ENCODE data around the gene TCL1A.
"Not testable (repeated sequence)": the region's sequence is repeated elsewhere in the genome, so short reads cannot be mapped to it uniquely, and the experiment has no call there.

TCL1A gene, protein sequence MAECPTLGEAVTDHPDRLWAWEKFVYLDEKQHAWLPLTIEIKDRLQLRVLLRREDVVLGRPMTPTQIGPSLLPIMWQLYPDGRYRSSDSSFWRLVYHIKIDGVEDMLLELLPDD

DNA sequence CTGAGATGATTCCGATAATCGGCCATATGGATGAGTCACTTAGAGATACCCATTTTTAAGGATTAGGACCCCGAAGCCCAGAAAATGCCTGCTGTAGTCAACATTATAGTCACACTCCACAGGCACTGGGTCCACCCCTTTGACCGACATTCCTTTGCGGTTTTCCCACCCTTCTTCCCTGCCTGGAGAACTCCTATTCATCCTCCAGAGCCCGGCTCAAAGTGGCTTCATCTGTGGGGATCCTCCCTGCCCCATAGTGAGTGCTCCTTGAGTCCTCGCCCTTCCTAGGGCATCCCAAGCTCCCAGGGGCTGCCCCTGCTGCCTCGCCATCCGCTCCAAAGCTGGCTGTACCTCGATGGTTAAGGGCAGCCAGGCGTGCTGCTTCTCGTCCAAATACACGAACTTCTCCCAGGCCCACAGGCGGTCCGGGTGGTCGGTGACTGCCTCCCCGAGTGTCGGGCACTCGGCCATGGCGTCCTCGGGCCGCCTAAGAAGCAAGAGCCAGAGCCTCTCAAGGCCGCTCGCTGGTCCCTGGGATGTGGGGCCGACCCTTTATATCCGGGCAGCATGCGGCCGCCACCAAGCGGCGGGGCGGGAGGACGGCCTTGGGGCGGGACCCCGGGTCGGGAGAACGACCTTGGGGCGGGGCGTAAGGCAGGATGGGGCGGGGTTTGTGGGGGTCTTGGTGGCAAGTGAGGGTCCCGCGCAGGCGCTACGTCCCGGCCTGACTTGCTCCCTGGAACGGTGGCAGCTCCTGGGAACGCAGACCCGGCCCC is at the start of gene TCL1A:
Gene TCL1A, minus strand, starts transcription at position 530 of the 776 bp plus-strand sequence. Its CDS starts 59 bp downstream, at position 471.
- DNase-seq (ENCODE audit: low read depth): no peak
- no peak within 1 kb of the TSS for H3K4me3 ChIP-seq (ENCODE audit: low read depth, low read length)
- TF ChIP-seq, protein P1, sequence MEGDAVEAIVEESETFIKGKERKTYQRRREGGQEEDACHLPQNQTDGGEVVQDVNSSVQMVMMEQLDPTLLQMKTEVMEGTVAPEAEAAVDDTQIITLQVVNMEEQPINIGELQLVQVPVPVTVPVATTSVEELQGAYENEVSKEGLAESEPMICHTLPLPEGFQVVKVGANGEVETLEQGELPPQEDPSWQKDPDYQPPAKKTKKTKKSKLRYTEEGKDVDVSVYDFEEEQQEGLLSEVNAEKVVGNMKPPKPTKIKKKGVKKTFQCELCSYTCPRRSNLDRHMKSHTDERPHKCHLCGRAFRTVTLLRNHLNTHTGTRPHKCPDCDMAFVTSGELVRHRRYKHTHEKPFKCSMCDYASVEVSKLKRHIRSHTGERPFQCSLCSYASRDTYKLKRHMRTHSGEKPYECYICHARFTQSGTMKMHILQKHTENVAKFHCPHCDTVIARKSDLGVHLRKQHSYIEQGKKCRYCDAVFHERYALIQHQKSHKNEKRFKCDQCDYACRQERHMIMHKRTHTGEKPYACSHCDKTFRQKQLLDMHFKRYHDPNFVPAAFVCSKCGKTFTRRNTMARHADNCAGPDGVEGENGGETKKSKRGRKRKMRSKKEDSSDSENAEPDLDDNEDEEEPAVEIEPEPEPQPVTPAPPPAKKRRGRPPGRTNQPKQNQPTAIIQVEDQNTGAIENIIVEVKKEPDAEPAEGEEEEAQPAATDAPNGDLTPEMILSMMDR (conservative IDR thresholded peaks at IDR 0.05; ENCODE audit: low read depth, low read length): no peak

DNA sequence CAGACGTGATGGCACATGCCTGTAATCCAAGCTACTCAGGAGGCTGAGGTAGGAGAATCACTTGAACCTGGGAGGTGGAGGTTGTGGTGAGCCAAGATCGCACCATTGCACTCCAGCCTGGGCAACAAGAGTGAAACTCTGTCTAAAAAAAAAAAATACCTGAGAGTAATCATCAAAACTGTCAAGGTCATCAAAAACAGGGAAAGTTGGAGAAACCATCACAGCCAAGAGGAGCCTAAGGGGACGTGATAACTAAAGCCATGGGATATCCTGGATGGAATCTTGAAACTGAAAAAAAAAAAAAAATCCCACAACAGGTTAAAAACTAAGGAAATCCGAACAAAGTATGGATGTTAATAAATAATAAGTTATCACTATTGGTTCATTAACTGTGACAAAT is 49.1 kb upstream of the TCL1A start:
- not testable (repeated sequence) for DNase-seq (ENCODE audit: low read depth)

DNA sequence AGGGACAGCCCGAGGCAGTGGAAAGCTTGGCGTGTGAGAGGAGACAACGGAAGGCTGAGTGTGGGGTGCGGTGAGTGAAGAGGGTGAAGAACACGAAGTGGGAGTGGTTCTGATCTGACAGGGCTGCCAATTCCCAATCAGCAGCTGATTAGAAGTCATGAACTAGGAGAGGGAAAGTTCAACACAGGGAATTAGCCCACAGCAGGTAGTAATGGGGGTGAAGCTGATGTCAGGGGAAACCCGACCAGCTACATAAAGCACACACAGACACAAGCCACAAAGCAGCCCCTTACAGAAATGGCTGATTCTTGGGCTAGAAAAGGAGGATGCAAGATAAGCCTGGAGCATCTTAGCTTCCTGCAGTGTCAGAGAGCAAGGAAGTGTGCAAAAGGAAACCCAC is 47.5 kb upstream of the TCL1A start:
- TF ChIP-seq, protein P1 (conservative IDR thresholded peaks at IDR 0.05; ENCODE audit: low read depth, low read length): no peak
- H3K4me3 ChIP-seq (ENCODE audit: low read depth, low read length): no peak overlapping the region
- no peak for DNase-seq (ENCODE audit: low read depth)

More for the DNA sequence above, 49.1 kb upstream of the TCL1A start:
- H3K4me3 ChIP-seq (ENCODE audit: low read depth, low read length): not testable (repeated sequence)

DNA sequence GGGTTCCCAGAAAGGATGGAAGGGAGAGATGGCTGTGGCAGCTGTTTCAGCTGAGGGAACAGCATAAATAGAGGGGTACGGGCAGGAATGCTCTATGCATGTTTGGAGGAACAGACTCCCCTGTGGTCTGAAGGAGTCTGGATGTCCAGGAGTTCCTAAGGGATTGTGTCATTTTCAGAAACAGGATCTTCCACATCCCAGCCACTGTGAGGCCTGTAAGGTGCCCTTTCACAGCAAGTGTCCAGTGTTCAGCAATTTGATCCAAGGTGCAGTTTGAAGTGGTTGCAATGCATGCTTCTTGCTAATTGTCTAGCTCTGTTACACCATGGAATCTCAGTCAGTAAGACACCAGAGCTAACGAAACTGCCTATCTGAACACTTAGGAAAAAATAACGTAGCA is 46.7 kb upstream of the TCL1A start:
- no peak for DNase-seq (ENCODE audit: low read depth)
- TF ChIP-seq, protein P1 (conservative IDR thresholded peaks at IDR 0.05; ENCODE audit: low read depth, low read length): no peak

DNA sequence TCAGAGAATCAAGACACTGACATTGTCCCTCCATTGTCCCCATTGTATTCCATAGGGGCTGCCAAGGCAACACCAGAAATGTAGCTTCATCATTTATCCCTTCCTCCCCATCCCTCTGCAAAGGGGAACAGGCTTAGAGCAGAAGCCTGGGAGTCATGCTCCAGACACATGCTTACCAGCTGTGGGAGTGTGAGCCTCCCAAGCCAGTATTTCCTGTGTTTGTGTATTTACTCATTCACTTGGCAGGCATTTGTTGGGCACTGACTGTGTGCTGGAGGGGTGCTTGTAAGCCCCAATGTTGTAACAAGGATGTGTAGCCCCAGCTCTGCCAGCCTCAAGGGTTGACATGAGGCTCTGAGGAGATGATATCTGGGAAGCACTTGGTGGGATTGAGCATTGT is 46.0 kb upstream of the TCL1A start:
- H3K4me3 ChIP-seq (ENCODE audit: low read depth, low read length): no peak overlapping the region
- TF ChIP-seq, protein P1 (conservative IDR thresholded peaks at IDR 0.05; ENCODE audit: low read depth, low read length): no peak
- no peak for DNase-seq (ENCODE audit: low read depth)

More for the DNA sequence above, 46.7 kb upstream of the TCL1A start:
- no peak overlapping the region for H3K4me3 ChIP-seq (ENCODE audit: low read depth, low read length)

DNA sequence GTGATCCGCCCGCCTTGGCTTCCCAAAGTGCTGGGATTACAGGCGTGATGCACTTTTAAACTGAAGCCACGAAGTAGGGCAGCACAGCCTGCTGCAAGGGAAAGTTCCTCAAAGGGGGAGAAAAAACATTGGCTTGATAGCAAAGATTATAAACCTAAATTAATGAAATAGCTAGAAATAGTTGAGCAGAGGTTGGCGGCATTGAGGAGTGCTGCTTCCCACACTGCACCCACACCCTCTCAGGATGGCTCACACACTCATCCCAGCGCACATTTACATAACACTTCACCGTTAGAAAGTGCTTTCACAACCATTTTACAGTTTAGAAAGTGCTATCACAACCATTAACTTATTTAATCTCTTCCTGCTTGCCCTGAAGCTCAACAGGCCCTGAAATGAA is 44.4 kb upstream of the TCL1A start:
- DNase-seq (ENCODE audit: low read depth): no peak
- TF ChIP-seq, protein P1 (conservative IDR thresholded peaks at IDR 0.05; ENCODE audit: low read depth, low read length): no peak
- no peak overlapping the region for H3K4me3 ChIP-seq (ENCODE audit: low read depth, low read length)

DNA sequence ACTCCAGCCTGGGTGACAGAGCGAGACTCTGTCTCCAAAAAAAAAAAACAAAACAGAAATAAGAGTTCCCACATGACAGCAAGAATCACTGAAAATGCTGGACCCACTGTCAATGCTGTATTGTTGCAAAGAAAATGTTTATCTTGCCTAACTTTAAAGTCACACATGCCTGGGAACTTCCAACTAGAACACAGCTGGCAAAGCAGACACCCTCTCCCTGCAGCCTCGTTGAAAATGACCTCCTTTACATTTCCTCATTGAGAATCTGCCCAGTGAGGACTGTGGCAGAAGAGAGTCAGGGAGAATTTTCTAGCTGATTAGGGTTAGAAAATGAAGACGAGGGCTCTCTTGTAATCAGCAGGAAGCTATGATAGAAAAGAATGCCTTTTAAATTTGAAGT is 42.8 kb upstream of the TCL1A start:
- TF ChIP-seq, protein P1 (conservative IDR thresholded peaks at IDR 0.05; ENCODE audit: low read depth, low read length): no peak
- no peak overlapping the region for H3K4me3 ChIP-seq (ENCODE audit: low read depth, low read length)
- no peak for DNase-seq (ENCODE audit: low read depth)

Data from choroid plexus epithelial cell (primary cell).